ENCODE measurements around the gene VAV2.

The VAV2 gene

DNA sequence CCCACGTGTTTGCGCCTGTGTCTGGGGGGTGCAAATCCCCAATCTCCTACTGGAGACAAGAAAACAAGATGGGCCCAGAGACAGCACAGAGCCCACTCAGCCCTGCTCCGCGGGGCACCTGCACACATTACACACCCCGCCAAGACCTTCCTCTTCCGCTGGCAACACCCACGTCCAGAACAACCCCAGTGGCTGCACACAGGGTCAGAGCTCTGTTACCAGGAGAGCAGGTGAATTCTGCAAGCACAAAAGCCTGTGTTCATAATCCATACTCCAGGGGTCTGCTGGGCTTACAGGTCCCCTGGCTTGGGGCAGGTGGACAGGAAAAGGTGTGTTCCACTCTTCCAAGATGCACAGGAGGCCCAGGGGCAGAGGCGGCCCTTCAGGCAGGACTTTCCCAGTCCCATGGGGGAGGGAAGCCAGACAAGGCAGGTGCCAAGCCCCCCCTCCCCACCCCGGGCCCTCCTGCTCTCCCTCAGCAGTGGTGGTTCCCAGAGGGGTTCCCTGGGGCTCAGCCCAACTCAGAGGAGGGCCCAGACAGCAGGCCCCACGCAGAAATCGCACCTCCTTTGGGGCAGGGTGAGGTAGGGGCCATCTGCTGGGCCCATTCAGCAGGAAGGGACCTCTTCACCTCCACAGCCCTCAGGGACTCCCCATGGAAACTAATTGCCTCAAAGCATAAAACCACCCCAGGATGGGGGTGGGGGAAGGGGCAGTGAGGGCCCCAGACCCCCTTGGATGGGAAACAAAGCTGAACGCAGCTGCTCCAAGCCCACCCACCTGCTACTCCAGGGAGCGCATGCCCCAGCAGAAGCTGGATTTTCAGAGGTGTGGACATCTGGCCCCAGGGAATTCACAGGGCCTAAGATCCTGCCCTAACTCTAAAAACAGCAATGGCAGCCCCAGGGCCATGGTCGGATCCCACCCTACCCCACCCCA lies 105.3 kb downstream of the VAV2 start:
- TF ChIP-seq MAX (IDR thresholded peaks at IDR 0.05): no peak
- TF ChIP-seq REST (IDR thresholded peaks at IDR 0.05; ENCODE audit: low read depth): no peak
- TF ChIP-seq, protein P1, sequence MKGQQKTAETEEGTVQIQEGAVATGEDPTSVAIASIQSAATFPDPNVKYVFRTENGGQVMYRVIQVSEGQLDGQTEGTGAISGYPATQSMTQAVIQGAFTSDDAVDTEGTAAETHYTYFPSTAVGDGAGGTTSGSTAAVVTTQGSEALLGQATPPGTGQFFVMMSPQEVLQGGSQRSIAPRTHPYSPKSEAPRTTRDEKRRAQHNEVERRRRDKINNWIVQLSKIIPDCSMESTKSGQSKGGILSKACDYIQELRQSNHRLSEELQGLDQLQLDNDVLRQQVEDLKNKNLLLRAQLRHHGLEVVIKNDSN (IDR thresholded peaks at IDR 0.05): no peak
- no peak for TF ChIP-seq TCF12 (IDR thresholded peaks at IDR 0.05; ENCODE audit: low read depth)
- TF ChIP-seq ZBTB7A (IDR thresholded peaks at IDR 0.05; ENCODE audit: low read depth): no peak
- TF ChIP-seq TAF1 (IDR thresholded peaks at IDR 0.05; ENCODE audit: low read depth): no peak
- TF ChIP-seq EGR1 (IDR thresholded peaks at IDR 0.05): no peak
- TF ChIP-seq EP300 (IDR thresholded peaks at IDR 0.05; ENCODE audit: borderline replicate concordance): no peak

DNA sequence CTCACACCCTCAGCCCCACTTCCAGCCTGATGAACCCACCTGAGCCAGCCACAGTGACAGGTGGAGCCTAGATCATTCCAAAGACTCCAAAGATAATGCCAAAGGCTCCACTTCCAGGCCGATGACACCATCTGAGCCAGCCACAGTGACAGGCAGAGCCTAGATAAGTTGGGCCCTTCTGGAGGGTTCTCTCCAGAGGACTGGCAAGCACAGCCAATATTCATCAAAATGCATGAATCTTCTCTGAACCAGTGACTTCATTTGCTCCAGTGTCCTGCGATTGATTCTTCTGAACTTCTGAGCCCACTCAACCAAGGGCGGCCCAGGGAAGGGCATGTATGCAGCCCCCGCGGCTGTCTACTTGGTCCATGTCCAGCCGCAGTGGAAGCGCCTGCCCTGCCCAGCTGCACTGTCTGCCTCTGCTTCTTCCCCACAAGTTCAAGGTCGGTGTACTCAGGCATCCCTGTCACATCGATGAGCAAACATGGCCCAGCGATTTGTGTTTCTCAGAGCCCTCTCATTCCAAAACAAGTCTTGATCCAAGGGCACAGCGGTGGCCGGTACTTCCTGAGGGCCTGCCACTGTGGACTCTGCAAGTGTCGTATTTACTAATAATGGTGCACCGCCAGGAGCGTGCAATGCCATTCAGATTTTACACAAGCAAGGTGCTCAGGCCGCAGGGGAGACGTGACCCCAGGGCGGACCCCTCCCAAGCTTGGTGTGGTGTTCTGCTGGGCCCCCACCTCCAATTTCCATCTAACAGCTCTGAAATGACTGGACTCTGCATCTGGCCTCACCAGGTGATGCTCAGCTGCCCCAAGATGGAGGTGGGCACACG lies 107.0 kb downstream of the VAV2 start:
- TF ChIP-seq EP300 (IDR thresholded peaks at IDR 0.05; ENCODE audit: borderline replicate concordance) (no peak), YY1 (IDR thresholded peaks at IDR 0.05; ENCODE audit: low read depth) (no peak), FOXM1 (IDR thresholded peaks at IDR 0.05; ENCODE audit: borderline replicate concordance, low read depth) (no peak), REST (IDR thresholded peaks at IDR 0.05; ENCODE audit: low read depth) (no peak), MAX (IDR thresholded peaks at IDR 0.05) (no peak), RAD21 (IDR thresholded peaks at IDR 0.05; ENCODE audit: low read depth) (no peak), CEBPB (IDR thresholded peaks at IDR 0.05) (no peak), TEAD4 (IDR thresholded peaks at IDR 0.05) (no peak), EGR1 (IDR thresholded peaks at IDR 0.05) (no peak)
- TF ChIP-seq, protein P1 (IDR thresholded peaks at IDR 0.05): no peak

- TF ChIP-seq REST (IDR thresholded peaks at IDR 0.05; ENCODE audit: low read depth) (no peak), CREB1 (IDR thresholded peaks at IDR 0.05; ENCODE audit: low read depth) (no peak), NFIC (IDR thresholded peaks at IDR 0.05) (no peak), RAD21 (IDR thresholded peaks at IDR 0.05; ENCODE audit: low read depth) (no peak), YY1 (IDR thresholded peaks at IDR 0.05; ENCODE audit: low read depth) (no peak), EGR1 (IDR thresholded peaks at IDR 0.05) (no peak), TCF12 (IDR thresholded peaks at IDR 0.05; ENCODE audit: low read depth) (no peak), CEBPB (IDR thresholded peaks at IDR 0.05) (no peak), EP300 (IDR thresholded peaks at IDR 0.05; ENCODE audit: borderline replicate concordance) (no peak), MAX (IDR thresholded peaks at IDR 0.05) (no peak), FOXM1 (IDR thresholded peaks at IDR 0.05; ENCODE audit: borderline replicate concordance, low read depth) (no peak), ZBTB7A (IDR thresholded peaks at IDR 0.05; ENCODE audit: low read depth) (no peak), TAF1 (IDR thresholded peaks at IDR 0.05; ENCODE audit: low read depth) (no peak), TEAD4 (IDR thresholded peaks at IDR 0.05) (no peak)
- TF ChIP-seq, protein P1 (IDR thresholded peaks at IDR 0.05): no peak
Observed at GRCh38 chr9:133882849-133883755, 109.0 kb downstream of the VAV2 start.
